Measurements from ENCODE around the gene HS3ST5. TPM values are rescaled to one million over a fixed set of nuclear protein-coding genes. Genes with fewer than 3 reads are reported as not detected.
"Not testable (repeated sequence)": the region's sequence is repeated elsewhere in the genome, so short reads cannot be mapped to it uniquely, and the experiment has no call there.

HS3ST5 gene
- total and polyA plus RNA-seq, 2 donors from 2014 or later: 0.09 TPM; not detected in 1

- no peak for TF ChIP-seq CTCF (IDR thresholded peaks at IDR 0.05; ENCODE audit: borderline replicate concordance, extremely low read depth, insufficient read depth)
- no peak overlapping the region for H3K4me3 ChIP-seq (ENCODE audit: low read length in 3 of 3)
- no peaks in the 10 kb centered on the region for H3K36me3 ChIP-seq (ENCODE audit: control insufficient read depth in 2 of 3, insufficient read depth in 3 of 3, low read length in 3 of 3)
- FAIRE-seq (no peak), DNase-seq (no peak)
- H3K27me3 ChIP-seq (ENCODE audit: control insufficient read depth, insufficient read depth, low read length): no peaks in the 10 kb centered on the region
- H3K9ac ChIP-seq (ENCODE audit: low read length in 3 of 3): no peak overlapping the region
- H3K9me3 ChIP-seq (ENCODE audit: control insufficient read depth in 2 of 3, insufficient read depth in 1 of 3, low read length in 3 of 3): no peaks in the 10 kb centered on the region
- intact Hi-C loops (cut with DNase I): no loop called here
- no peaks in the 10 kb centered on the region for H3K4me1 ChIP-seq (ENCODE audit: control insufficient read depth in 2 of 3, insufficient read depth in 2 of 3, low read depth in 1 of 3, low read length in 3 of 3)
- no peak overlapping the region for H3K27ac ChIP-seq (ENCODE audit: low read depth in 2 of 2, low read length in 2 of 2)
Observed at GRCh38 chr6:114030767-114031166, 312.1 kb downstream of the HS3ST5 start.

GRCh38 chr6:114024746-114025145 is 318.1 kb downstream of the HS3ST5 start:
- DNase-seq (no peak), FAIRE-seq (no peak)
- H3K9ac ChIP-seq (ENCODE audit: low read length in 3 of 3): no peak overlapping the region
- H3K36me3 ChIP-seq (ENCODE audit: control insufficient read depth in 2 of 3, insufficient read depth in 3 of 3, low read length in 3 of 3): no peaks in the 10 kb centered on the region
- H3K4me3 ChIP-seq (ENCODE audit: low read length in 3 of 3): no peak overlapping the region
- no peaks in the 10 kb centered on the region for H3K4me1 ChIP-seq (ENCODE audit: control insufficient read depth in 2 of 3, insufficient read depth in 2 of 3, low read depth in 1 of 3, low read length in 3 of 3)
- H3K9me3 ChIP-seq (ENCODE audit: control insufficient read depth in 2 of 3, insufficient read depth in 1 of 3, low read length in 3 of 3): no peaks in the 10 kb centered on the region
- intact Hi-C loops (cut with DNase I): no loop called here
- no peaks in the 10 kb centered on the region for H3K27me3 ChIP-seq (ENCODE audit: control insufficient read depth, insufficient read depth, low read length)
- no peak overlapping the region for H3K27ac ChIP-seq (ENCODE audit: low read depth in 2 of 2, low read length in 2 of 2)
- TF ChIP-seq CTCF (IDR thresholded peaks at IDR 0.05; ENCODE audit: borderline replicate concordance, extremely low read depth, insufficient read depth): no peak

- no peak for TF ChIP-seq CTCF (IDR thresholded peaks at IDR 0.05; ENCODE audit: borderline replicate concordance, extremely low read depth, insufficient read depth)
- no peaks in the 10 kb centered on the region for H3K27me3 ChIP-seq (ENCODE audit: control insufficient read depth, insufficient read depth, low read length)
Observed at GRCh38 chr6:114020196-114020595, 322.6 kb downstream of the HS3ST5 start.

GRCh38 chr6:114017146-114017545 is 325.7 kb downstream of the HS3ST5 start:
- H3K4me3 ChIP-seq (ENCODE audit: low read length in 3 of 3); H3K4me1 ChIP-seq (ENCODE audit: control insufficient read depth in 2 of 3, insufficient read depth in 2 of 3, low read depth in 1 of 3, low read length in 3 of 3); FAIRE-seq; H3K36me3 ChIP-seq (ENCODE audit: control insufficient read depth in 2 of 3, insufficient read depth in 3 of 3, low read length in 3 of 3); H3K9ac ChIP-seq (ENCODE audit: low read length in 3 of 3); H3K27ac ChIP-seq (ENCODE audit: low read depth in 2 of 2, low read length in 2 of 2); intact Hi-C loops (cut with DNase I); H3K9me3 ChIP-seq (ENCODE audit: control insufficient read depth in 2 of 3, insufficient read depth in 1 of 3, low read length in 3 of 3); DNase-seq; H3K27me3 ChIP-seq (ENCODE audit: control insufficient read depth, insufficient read depth, low read length): not testable (repeated sequence)

More at GRCh38 chr6:114020196-114020595, 322.6 kb downstream of the HS3ST5 start:
- Histone ChIP-seq H3K36me3 (ENCODE audit: control insufficient read depth in 2 of 3, insufficient read depth in 3 of 3, low read length in 3 of 3) (no peaks in the 10 kb centered on the region), H3K4me1 (ENCODE audit: control insufficient read depth in 2 of 3, insufficient read depth in 2 of 3, low read depth in 1 of 3, low read length in 3 of 3) (no peaks in the 10 kb centered on the region), H3K9me3 (ENCODE audit: control insufficient read depth in 2 of 3, insufficient read depth in 1 of 3, low read length in 3 of 3) (no peaks in the 10 kb centered on the region), H3K9ac (ENCODE audit: low read length in 3 of 3) (no peak overlapping the region), H3K27ac (ENCODE audit: low read depth in 2 of 2, low read length in 2 of 2) (no peak overlapping the region), H3K4me3 (ENCODE audit: low read length in 3 of 3) (no peak overlapping the region)
- DNase-seq: no peak
- FAIRE-seq: no peak
- intact Hi-C loops (cut with DNase I): no loop called here

- H3K9ac ChIP-seq (ENCODE audit: low read length in 3 of 3); FAIRE-seq; H3K36me3 ChIP-seq (ENCODE audit: control insufficient read depth in 2 of 3, insufficient read depth in 3 of 3, low read length in 3 of 3); H3K27me3 ChIP-seq (ENCODE audit: control insufficient read depth, insufficient read depth, low read length); H3K4me3 ChIP-seq (ENCODE audit: low read length in 3 of 3); H3K9me3 ChIP-seq (ENCODE audit: control insufficient read depth in 2 of 3, insufficient read depth in 1 of 3, low read length in 3 of 3); H3K27ac ChIP-seq (ENCODE audit: low read depth in 2 of 2, low read length in 2 of 2); H3K4me1 ChIP-seq (ENCODE audit: control insufficient read depth in 2 of 3, insufficient read depth in 2 of 3, low read depth in 1 of 3, low read length in 3 of 3); intact Hi-C loops (cut with DNase I); DNase-seq: not testable (repeated sequence)
Observed at GRCh38 chr6:114014106-114014505, 328.7 kb downstream of the HS3ST5 start.

GRCh38 chr6:114011486-114011885 is 331.3 kb downstream of the HS3ST5 start:
- H3K4me3 ChIP-seq (ENCODE audit: low read length in 3 of 3); DNase-seq; H3K27ac ChIP-seq (ENCODE audit: low read depth in 2 of 2, low read length in 2 of 2); H3K9me3 ChIP-seq (ENCODE audit: control insufficient read depth in 2 of 3, insufficient read depth in 1 of 3, low read length in 3 of 3); intact Hi-C loops (cut with DNase I); H3K9ac ChIP-seq (ENCODE audit: low read length in 3 of 3); H3K27me3 ChIP-seq (ENCODE audit: control insufficient read depth, insufficient read depth, low read length); FAIRE-seq; H3K4me1 ChIP-seq (ENCODE audit: control insufficient read depth in 2 of 3, insufficient read depth in 2 of 3, low read depth in 1 of 3, low read length in 3 of 3); H3K36me3 ChIP-seq (ENCODE audit: control insufficient read depth in 2 of 3, insufficient read depth in 3 of 3, low read length in 3 of 3): not testable (repeated sequence)
